Adrenal gland (tissue), 5 donors: ENCODE data around the gene GYPC.
"Not testable (repeated sequence)": the region's sequence is repeated elsewhere in the genome, so short reads cannot be mapped to it uniquely, and the experiment has no call there.

Experiments
- POLR2A ChIP-seq, 2 donors: fragments of 450-650 bp; IDR thresholded peaks; one replicate each; pipeline ENCODE4 v1.6.1; 2017; ENCODE audit warnings: antibody characterized with exemption in 2 of 2, mild to moderate bottlenecking in 2 of 2, moderate library complexity in 1 of 2
- TF ChIP-seq, protein P1 (sequence below), 6 experiments: fragments of 450-650 bp in 4 of 6; fragments of 200-600 bp in 2 of 6; sonication (generic) in 1 of 6; IDR thresholded peaks; 1 replicate in 5 of 6; 2 replicates in 1 of 6; pipeline versions ENCODE4 v1.5.1 to v1.8.0; 2016 to 2021; ENCODE audit warnings: antibody characterized with exemption in 6 of 6, mild to moderate bottlenecking in 2 of 6, moderate library complexity in 1 of 6
- donor health status: DM: no; HTN: no; CAD: no.

DNA sequence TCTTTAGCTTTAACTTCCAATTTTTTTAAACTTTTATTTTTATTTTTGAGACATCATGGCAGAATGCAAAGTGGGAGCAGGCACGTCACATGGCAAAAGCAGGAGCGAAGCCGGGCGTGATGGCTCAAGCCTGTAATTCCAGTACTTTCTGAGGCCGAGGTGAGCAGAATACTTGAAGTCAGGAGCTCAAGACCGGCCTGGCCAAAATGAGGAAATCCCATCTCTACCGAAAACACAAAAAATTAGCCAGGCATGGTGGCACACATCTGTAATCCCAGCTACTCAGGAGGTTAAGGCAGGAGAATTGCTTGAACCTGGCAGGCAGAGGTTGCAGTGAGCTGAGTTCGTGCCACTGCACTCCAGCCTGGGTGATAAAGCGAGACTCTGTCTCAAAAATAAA is 14.7 kb upstream of the GYPC start:
- TF ChIP-seq, protein P1, sequence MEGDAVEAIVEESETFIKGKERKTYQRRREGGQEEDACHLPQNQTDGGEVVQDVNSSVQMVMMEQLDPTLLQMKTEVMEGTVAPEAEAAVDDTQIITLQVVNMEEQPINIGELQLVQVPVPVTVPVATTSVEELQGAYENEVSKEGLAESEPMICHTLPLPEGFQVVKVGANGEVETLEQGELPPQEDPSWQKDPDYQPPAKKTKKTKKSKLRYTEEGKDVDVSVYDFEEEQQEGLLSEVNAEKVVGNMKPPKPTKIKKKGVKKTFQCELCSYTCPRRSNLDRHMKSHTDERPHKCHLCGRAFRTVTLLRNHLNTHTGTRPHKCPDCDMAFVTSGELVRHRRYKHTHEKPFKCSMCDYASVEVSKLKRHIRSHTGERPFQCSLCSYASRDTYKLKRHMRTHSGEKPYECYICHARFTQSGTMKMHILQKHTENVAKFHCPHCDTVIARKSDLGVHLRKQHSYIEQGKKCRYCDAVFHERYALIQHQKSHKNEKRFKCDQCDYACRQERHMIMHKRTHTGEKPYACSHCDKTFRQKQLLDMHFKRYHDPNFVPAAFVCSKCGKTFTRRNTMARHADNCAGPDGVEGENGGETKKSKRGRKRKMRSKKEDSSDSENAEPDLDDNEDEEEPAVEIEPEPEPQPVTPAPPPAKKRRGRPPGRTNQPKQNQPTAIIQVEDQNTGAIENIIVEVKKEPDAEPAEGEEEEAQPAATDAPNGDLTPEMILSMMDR (IDR thresholded peaks at IDR 0.05): not testable (repeated sequence)
- TF ChIP-seq POLR2A (IDR thresholded peaks at IDR 0.05): not testable (repeated sequence)
